HG03045 (cell line): ENCODE measurements around the gene MCU.
"Not testable (repeated sequence)": the region's sequence is repeated elsewhere in the genome, so short reads cannot be mapped to it uniquely, and the experiment has no call there.

Source experiments
- ATAC-seq: cut with Tn5 transposase; IDR thresholded peaks from one replicate; pipeline ENCODE4 v1.9.1; 2021; ENCODE audit warnings: mild to moderate bottlenecking, moderate library complexity; ENCODE audit not compliant: unreplicated experiment

Gene MCU, protein sequence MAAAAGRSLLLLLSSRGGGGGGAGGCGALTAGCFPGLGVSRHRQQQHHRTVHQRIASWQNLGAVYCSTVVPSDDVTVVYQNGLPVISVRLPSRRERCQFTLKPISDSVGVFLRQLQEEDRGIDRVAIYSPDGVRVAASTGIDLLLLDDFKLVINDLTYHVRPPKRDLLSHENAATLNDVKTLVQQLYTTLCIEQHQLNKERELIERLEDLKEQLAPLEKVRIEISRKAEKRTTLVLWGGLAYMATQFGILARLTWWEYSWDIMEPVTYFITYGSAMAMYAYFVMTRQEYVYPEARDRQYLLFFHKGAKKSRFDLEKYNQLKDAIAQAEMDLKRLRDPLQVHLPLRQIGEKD

DNA sequence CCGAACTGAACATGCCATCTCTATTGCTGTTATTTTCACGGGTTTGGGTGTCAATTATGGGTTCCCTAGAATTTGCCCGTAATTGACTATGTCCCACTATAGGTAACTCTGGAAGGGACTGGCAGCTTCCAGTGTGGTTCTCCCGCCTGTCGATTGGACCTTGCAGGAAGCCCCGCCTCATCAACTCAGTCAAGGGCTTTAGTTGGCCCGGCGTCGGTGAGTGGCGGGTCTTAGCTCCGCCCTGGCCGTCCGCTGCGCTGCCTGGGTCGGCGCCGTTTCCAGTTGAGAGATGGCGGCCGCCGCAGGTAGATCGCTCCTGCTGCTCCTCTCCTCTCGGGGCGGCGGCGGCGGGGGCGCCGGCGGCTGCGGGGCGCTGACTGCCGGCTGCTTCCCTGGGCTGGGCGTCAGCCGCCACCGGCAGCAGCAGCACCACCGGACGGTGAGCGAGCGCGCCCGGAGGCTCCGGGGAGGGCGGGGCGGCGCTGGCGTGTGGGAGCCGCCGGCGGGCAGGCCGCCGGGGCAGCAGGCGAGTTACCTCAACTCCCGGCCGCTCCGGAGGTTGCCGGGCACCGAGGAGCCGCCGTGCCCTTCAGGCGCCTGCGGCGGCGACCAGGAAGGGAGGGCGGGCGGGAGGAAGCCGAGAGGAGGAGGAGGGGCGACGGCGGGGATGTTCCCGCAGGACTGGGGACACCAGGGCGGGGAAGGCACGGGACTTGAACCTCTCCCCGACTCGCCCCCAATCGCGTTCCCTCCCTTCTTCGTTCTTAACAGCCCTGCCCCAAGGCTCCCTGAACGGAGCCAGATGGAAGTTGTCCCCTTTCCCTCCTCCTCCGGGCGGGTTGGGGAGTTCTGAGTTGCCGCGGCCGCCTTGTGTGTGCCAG, at the start of gene MCU:
TSS of gene MCU (plus strand) at position 281 of the 881 bp plus-strand sequence. CDS start at position 290, 9 bp downstream.
- ATAC-seq: peak; percentile 92

DNA sequence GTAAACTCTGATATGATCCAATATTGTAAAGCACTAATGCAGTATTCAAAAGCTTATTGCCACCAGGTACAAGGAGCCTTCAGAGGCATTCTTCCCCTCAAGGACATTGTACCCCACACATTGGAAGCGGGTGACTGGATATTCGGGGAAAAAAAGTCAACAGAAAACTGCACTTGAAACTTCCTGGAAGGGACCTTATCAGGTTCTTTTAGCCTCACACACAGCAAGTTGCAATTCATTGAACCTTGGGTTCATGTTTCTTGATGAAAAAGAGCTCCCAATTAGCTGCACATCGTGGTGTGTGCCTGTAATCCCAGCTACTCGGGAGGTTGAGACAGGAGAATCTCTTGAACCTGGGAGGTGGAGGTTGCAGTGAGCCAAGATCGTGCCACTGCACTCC, 49.6 kb upstream of the MCU start:
- ATAC-seq: no peak

DNA sequence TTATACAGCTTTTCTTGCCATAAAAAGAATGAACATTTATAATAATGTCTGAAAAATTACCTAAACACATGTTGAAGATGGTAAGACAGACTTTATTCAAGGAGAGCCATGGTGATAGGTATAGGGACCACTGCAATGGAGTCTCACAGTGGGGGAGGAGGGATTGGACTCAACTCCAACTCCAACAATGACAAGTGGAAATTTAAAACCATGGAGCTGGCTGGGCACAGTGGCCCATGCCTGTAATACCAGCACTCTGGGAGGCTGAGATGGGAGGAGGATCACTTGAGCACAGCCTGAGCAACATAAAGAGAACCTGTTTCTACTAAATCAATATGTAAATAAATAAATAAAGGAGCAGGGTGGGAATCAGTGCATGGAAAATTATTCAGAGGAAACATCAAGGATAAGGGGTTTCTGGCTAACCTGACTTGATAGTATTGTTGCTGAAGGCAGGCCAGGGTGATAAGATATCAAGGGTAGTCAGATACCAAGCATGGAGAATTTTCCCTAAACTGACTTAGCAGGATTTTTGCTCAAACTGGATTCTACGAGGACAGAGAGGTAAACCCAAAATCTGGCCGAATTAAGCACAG, 46.6 kb upstream of the MCU start:
- ATAC-seq: no peak

DNA sequence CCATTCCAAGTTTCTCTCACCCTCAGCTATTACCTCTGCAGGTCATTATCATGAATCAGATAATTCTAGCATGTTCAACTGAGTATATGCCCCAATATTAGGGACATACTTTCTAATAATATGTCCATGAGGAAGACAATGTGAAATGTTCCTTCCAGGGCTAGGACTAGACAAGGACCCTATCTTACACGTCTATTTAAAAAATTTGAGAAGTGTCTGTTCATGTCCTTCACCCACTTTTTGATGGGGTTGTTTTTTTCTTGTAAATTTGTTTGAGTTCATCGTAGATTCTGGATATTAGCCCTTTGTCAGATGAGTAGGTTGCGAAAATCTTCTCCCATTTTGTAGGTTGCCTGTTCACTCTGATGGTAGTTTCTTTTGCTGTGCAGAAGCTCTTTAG, 45.0 kb upstream of the MCU start:
- ATAC-seq: not testable (repeated sequence)

DNA sequence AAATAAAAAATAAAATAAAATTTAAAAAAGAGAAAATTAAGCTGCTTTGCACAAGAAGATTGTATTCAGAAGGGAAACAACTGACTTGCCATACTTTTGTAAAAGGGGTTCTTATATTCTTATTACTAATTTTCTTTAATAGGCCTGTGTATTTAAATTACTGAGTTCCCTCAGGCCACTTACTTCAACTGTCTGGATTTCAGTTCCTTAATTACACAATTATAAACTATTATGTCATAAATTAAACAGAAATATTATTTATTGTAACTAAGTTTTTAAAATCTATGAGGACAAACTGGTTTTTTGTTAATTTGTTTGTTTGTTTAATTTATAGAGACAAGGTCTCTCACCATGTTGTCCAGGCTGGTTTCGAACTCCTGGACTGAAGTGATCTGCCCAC, 43.6 kb upstream of the MCU start:
- no peak for ATAC-seq

DNA sequence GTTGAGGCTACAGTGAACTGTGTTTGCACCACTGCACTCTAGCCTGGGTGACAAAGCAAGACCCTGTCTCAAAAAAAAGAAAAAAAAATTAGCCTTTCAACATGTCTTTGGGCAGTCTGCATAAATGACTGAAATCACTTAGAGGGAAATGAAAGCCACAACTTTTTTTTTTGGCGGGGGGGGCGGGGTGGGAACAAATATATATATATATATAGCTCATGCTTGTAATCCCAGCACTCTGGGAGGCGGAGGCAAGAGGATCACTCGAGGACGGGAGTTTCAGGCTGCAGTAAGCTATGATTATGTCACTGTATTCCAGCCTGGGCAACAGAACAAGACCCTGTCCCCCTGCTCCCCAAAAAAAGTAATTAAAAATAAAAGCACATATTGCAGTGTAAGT, 42.7 kb upstream of the MCU start:
- ATAC-seq: no peak

DNA sequence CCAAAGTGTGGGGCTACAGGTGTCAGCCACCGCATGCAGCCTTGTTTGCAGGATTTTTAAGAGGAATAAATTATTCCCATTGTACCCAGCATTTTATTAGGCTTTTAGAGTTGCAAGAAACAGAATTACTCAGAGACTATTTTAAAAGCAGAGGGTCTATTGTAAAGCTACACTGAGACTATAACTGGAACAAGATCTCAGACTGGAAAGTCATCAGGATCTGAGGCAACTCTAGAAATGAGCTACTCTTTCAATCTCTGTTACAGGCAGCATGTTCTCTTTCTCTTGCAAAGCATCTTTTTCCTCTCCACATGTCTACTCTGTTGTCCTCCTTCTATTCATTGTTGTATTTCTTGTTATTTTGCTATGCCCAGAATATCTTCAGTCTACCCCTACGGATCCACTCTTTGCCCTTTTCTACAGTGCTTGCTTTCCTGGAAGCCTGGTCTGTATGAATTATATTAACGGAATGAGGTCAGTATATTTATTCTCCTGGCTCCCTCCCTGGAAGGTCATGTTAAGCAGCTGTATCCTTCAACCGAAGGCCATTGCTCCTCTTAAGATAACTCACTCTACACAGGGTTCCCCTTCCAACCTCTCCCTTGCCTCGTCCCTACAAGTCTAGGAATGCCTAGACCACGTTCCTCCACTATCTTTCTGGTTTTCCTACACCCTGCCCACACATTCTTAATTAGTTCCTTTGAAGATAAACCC, 38.4 kb upstream of the MCU start:
- ATAC-seq: no peak

DNA sequence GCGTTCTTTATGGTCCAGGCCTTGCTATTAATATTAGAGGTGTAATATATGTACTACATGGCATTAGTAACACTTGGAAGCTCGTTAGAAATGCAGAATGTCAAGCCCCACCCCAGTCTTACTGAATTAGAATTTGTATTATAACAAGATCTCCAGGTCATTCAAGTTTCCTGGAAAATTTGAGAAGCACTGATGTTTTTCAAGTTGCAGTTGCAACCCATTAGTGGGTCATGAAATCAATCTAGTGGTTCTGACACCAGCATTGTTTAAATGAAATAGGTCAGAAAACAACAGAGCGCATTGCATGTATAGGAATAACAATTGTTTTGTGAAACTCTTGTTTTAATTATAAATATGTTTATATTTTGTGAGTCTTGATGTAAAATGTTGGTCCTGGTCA, 37.2 kb upstream of the MCU start:
- no peak for ATAC-seq

DNA sequence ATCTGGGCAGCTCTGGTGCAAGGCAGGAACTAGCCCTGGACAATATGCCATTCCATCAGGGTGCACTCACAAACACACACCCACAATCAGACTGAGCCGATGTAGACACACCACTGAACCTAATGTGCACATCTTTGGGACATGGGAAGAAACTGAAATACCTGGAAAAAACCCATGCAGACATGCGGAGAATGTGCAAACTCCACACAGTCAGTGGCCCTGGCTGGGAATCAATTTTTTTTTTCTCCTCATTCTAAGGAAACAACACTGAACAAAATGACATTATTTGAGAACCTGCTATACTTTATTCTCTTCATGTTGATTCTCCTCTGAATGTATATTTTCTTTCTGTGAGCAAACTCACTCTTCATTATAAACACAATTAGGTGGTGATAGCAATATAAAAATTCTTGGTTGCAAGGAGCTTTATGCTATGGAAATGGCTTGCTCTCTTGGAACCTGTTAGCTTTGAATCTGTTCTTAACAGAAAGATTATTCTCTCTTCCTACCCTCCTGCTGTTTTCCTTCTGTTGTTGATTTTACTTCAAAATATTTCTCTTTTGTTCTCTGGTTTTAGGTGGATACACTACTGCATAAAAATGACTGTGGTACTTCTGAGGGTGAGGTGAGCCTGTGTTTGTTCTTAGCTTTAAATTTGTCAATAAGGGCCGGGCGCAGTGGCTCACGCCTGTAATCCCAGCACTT, 33.1 kb upstream of the MCU start:
- no peak for ATAC-seq

DNA sequence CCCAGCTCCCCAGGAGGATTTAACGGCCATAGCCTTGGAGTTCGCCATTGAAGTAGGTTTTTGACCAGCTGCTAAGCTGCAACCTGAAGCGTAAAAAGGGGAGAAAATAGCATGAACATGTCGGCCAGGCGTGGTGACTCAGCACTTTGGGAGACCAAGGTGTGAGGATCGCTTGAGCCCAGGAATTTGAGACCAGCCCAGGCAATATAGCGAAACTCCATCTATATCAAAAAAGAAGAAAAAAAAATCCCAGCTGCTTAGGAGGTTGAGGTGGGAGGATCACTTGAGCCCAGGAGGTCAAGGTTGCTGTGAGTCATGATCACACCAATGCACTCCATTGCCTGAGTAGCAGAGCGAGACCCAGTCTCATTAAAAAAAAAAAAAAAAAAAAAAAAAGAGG, 32.2 kb upstream of the MCU start:
- ATAC-seq: no peak

DNA sequence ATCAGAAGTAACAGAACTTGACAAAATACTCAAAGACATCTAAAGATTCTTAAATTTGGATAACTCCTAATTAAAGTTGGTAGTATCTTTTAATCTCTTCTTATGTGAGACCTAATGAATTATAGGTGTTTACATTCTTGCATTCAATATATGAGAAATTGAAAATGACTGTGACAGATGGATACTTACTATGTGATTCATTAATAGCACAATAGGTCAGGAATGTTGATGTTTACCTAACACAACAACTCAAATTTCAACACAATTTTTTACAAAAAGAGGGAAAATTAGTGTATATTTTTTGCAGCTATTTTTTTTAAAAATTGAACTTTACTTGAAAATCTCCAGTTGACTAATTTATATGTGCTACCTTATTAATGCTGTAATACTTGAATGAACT, 31.7 kb upstream of the MCU start:
- ATAC-seq: no peak

DNA sequence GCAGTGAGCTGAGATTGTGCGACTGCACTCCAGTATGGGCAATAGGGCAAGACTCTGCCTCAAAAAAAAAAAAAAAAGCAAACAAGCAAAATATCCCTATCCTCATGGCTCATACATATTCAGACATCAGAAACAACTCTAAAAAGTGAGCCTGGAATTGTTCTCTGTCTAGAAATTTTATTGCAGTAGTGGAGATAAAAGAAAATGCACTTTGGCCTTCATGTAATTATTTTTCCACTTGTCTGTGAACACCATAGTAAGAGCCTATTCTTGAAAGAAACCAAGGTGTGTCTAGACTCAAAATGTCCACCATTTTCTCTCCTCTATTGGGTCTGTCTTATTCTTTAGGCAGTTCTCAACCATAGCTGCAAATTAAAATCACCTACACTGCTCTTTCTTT, 30.5 kb upstream of the MCU start:
- ATAC-seq: no peak

DNA sequence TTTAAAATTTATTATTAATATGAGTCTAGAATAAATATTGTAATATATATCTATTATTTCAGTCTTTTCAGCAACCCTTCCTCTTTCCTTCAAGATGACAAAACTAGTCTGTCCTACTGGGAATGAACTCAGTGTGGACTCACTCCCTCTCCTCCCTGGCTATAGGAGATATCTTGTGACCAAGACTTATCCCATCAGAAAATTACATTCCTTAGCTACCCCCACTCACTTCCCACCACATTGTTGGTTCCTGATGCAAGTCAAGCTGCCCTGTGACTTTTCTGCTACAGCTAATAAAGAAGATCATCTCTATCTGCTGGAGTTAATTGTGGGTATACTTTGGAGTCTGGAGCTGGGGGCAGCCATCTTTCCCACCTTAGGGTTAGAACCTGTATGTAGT, 28.0 kb upstream of the MCU start:
- ATAC-seq: no peak

DNA sequence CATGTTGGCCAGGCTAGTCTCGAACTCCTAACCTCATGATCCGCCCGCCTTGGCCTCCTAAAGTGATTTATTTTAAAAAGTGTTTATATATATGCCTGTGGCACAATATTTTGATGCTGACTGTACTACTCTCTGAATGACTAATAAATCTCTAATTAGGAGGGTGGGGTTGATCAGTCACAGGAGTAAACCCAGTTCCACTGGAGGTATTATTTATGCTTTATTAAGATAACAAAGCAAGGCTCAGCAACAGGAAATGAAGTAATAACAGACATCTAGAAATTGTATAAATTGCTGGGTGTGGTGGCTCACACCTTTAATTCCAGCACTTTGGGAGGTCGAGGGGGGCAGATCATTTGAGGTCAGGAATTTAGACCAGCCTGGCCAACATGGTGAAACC, 26.0 kb upstream of the MCU start:
- no peak for ATAC-seq

DNA sequence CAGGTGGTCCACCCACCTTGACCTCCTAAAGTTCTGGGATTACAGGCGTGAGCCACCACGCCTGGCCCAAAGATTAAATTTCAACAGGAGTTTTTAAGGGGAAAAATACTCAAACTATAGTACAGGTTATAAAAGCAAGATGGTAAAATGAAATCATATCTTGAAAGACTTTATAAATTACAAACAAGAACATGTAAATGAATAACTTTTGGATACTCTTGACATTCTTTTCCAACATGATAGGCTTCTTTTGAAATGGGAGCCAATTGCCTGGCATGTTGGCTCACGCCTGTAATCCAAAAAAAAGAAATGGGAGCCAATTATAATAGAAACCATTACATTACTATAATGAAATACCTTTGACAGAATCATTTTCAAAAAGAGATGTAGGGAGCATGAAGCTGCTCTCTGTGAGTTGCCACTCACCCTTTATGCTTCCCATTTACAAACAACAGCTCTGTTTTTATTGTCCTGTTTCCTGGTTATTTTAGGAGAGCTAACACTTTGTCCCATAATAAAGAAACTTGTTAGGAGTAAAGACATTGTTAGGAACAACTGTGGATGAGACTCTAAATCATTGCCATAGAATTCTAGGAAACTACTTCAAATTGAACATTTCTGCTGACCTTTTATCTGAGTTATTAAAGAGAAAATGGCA, 24.6 kb upstream of the MCU start:
- ATAC-seq: no peak

DNA sequence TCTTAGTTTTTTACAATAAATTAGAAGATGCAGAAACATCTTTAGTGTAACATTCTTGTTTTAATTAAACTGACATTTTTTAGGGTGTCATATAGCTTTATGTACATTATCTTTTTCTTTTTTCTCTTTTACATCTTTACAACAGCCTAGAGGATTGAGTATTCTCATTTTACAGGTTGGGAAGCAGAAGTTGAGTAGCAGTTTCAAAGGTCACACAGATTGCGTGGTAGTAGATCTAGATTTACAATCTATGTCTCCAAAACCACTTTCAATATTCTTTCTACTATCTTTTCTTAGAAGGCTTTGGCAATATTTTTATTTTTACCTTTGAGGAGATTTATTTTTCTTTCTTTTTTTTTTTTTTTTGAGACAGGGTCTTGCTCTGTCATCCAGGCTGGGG, 18.7 kb upstream of the MCU start:
- ATAC-seq: no peak

DNA sequence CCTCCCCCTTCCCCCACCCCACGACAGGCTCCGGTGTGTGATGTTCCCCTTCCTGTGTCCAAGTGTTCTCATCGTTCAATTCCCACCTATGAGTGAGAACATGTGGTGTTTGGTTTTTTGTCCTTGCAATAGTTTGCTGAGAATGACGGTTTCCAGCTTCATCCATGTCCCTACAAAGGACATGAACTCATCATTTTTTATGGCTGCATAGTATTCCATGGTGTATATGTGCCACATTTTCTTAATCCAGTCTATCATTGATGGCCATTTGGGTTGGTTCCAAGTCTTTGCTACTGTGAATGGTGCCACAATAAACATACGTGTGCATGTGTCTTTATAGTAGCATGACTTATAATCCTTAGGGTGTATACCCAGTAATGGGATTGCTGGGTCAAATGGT, 17.8 kb upstream of the MCU start:
- ATAC-seq: not testable (repeated sequence)

DNA sequence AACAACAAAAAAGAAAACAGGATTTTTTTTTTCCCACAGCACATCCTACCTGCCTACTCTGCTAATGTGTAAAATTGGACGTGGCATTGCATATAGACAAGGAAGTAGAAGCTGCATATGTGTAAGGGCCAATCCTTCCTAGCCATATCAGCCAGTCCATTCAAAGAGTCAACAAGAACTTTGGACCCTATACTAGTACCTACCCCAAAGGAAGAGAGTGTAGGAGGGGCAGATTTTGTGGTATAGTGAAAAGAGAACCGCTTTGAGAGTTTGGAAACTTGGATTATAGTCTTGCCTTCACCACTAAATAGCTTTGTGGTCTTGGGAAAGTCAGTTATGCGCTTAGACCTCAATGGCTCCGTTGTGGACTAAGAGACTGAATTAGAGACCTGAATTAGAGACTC, 12.1 kb upstream of the MCU start:
- ATAC-seq: no peak

DNA sequence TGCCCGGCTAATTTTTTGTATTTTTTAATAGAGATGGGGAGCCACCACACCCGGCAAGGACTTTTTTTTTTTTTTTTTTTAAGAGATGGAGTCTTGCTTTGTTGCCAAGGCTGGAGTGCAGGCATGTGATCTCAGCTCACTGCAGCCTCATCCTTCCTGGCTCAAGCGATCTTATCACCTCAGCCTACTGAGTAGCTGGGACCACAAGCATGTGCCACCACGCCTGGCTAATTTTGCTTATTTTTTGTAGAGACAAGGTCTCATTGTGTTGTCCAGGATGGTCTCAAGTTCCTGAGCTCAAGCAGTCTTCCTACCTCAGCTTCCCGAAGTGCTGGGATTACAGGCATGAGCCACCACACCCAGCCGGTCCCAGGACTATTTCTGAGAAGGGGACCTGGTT, 9.3 kb upstream of the MCU start:
- ATAC-seq: no peak

DNA sequence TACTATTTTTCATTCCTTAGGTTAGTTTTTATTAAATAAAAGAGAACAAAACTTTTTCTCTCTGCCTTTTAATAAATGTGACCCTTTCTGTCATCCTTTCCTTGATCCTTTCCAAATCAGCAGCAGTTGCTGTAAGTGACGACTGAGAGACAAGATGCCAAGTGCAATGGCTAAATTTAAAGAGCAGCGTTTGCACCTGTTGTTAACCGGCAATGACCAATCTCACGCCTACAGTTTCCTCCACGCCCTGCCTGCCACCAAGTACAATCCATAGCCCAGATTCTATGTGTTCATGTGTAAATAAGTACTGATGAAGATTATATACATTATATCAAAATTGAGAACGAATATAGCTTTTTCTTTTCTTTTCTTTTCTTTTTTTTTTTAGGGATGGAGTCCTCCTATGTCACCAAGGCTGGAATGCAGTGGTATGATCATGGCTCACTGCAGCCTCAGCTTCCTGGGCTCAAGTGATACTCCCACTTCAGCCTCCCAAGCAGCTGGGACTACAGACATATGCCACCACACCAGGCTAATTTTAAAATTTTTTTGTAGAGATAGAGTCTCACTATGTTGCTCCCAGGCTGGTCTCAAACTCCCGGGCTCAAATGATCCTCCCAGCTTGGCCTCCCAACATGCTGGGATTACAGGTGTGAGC, 6.5 kb upstream of the MCU start:
- ATAC-seq: no peak
